Bronchial epithelial cell (primary cell): Measurements from ENCODE around the gene JMJD8. TPM values are rescaled to one million over a fixed set of nuclear protein-coding genes. Genes with fewer than 3 reads are reported as not detected.

Source experiments
- DNase-seq: peaks from one replicate; pipeline ENCODE4 v3.0.0-alpha.2; 2010; ENCODE audit warnings: low read depth
- FAIRE-seq: peaks from 2 replicates; lab custom pipeline; 2011; peaks lifted over from hg19 to GRCh38; lab: Jason Lieb, UNC
- H3K27me3 ChIP-seq: 2 replicates; pipeline ENCODE4 v1.5.1; 2011; ENCODE audit warnings: low read length; ENCODE audit not compliant: control insufficient read depth, insufficient read depth
- H3K36me3 ChIP-seq: 2 replicates; pipeline ENCODE4 v1.5.1; 2011; ENCODE audit warnings: low read length; ENCODE audit not compliant: control insufficient read depth, insufficient read depth
- H3K4me3 ChIP-seq: 2 replicates; pipeline ENCODE4 v1.5.1; 2011; ENCODE audit warnings: mild to moderate bottlenecking, low read depth, low read length, control low read depth
- total RNA-seq: library from RNA; depleted of rRNA; stranded (reverse); fragments of >200 nt; gene quantifications from 2 replicates; pipeline ENCODE4 v1.2.1, GENCODE V29; 2014
- TF ChIP-seq, protein P1 (sequence below): IDR thresholded peaks from 2 replicates; pipeline ENCODE4 v1.5.1; 2011; ENCODE audit warnings: mild to moderate bottlenecking, moderate library complexity, low read length, control low read depth, inconsistent platforms; ENCODE audit not compliant: insufficient read depth, severe bottlenecking

Gene JMJD8
- total RNA-seq, 1 donor from 2014 or later, result 16.8 TPM

DNA sequence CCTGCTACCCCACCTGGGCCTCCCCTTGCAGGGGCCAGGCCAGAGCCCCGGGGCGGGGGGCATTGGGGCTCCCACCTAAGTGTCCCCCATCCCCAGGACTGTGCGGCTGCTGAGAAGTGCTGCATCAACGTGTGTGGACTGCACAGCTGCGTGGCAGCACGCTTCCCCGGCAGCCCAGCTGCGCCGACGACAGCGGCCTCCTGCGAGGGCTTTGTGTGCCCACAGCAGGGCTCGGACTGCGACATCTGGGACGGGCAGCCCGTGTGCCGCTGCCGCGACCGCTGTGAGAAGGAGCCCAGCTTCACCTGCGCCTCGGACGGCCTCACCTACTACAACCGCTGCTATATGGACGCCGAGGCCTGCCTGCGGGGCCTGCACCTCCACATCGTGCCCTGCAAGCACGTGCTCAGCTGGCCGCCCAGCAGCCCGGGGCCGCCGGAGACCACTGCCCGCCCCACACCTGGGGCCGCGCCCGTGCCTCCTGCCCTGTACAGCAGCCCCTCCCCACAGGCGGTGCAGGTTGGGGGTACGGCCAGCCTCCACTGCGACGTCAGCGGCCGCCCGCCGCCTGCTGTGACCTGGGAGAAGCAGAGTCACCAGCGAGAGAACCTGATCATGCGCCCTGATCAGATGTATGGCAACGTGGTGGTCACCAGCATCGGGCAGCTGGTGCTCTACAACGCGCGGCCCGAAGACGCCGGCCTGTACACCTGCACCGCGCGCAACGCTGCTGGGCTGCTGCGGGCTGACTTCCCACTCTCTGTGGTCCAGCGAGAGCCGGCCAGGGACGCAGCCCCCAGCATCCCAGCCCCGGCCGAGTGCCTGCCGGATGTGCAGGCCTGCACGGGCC is 51.4 kb downstream of the JMJD8 start:
- Histone ChIP-seq H3K4me3 (no peak overlapping the region), H3K36me3 (peaks cover 3% of the 10 kb centered on the region), H3K27me3 (no peaks in the 10 kb centered on the region)
- DNase-seq (no peak), FAIRE-seq (no peak)
- TF ChIP-seq, protein P1, sequence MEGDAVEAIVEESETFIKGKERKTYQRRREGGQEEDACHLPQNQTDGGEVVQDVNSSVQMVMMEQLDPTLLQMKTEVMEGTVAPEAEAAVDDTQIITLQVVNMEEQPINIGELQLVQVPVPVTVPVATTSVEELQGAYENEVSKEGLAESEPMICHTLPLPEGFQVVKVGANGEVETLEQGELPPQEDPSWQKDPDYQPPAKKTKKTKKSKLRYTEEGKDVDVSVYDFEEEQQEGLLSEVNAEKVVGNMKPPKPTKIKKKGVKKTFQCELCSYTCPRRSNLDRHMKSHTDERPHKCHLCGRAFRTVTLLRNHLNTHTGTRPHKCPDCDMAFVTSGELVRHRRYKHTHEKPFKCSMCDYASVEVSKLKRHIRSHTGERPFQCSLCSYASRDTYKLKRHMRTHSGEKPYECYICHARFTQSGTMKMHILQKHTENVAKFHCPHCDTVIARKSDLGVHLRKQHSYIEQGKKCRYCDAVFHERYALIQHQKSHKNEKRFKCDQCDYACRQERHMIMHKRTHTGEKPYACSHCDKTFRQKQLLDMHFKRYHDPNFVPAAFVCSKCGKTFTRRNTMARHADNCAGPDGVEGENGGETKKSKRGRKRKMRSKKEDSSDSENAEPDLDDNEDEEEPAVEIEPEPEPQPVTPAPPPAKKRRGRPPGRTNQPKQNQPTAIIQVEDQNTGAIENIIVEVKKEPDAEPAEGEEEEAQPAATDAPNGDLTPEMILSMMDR, result no peak

GRCh38 chr16:631808-632358 is 52.3 kb downstream of the JMJD8 start:
- TF ChIP-seq, protein P1, result no peak
- peaks cover 5% of the 10 kb centered on the region for H3K36me3 ChIP-seq
- DNase-seq, result no peak
- H3K27me3 ChIP-seq, result no peaks in the 10 kb centered on the region
- no peak for FAIRE-seq
- no peak overlapping the region for H3K4me3 ChIP-seq

Other genes starting within 250 kb of the JMJD8 start
- 27.1 and 31.9 TPM in 2 replicates for gene CAPN15, start 156.6 kb downstream of the JMJD8 start, total RNA-seq
- gene PRR35, start 123.9 kb downstream of the JMJD8 start, total RNA-seq, result not detected in 2 replicates
- gene NHLRC4, start 117.3 kb downstream of the JMJD8 start, total RNA-seq, result under 0.01 TPM in 2 replicates
- gene PIGQ, start 114.4 kb downstream of the JMJD8 start, total RNA-seq, result 17.2 and 17.9 TPM in 2 replicates
- 10.8 and 16.8 TPM in 2 replicates for gene RAB40C, start 94.3 kb downstream of the JMJD8 start, total RNA-seq
- gene WFIKKN1, start 53.3 kb downstream of the JMJD8 start, total RNA-seq, result 0.13 TPM in 1 of 2 replicates, not detected in the other
- 50.8 and 55.3 TPM in 2 replicates for gene METTL26, start 48.0 kb downstream of the JMJD8 start, total RNA-seq
- 30.2 and 45.0 TPM in 2 replicates for gene MCRIP2, start 42.5 kb downstream of the JMJD8 start, total RNA-seq
- 4.2 and 7.2 TPM in 2 replicates for gene WDR90, start 35.0 kb downstream of the JMJD8 start, total RNA-seq
- 44.5 and 52.4 TPM in 2 replicates for gene RHOT2, start 16.2 kb downstream of the JMJD8 start, total RNA-seq
- gene RHBDL1, start 8.7 kb downstream of the JMJD8 start, total RNA-seq, result 9.2 and 14.0 TPM in 2 replicates
- 159 and 204 TPM in 2 replicates for gene STUB1, start 3.9 kb downstream of the JMJD8 start, total RNA-seq
- gene WDR24, start 6.1 kb upstream of the JMJD8 start, total RNA-seq, result 3.4 and 4.0 TPM in 2 replicates
- 0.53 and 0.64 TPM in 2 replicates for gene FBXL16, start 21.5 kb upstream of the JMJD8 start, total RNA-seq
- gene METRN, start 30.8 kb upstream of the JMJD8 start, total RNA-seq, result 63.7 and 143 TPM in 2 replicates
- gene ANTKMT, start 36.8 kb upstream of the JMJD8 start, total RNA-seq, result 23.3 and 35.0 TPM in 2 replicates
- 0.90 and 1.6 TPM in 2 replicates for gene CCDC78, start 42.1 kb upstream of the JMJD8 start, total RNA-seq
- 25.2 and 33.2 TPM in 2 replicates for gene HAGHL, start 42.8 kb upstream of the JMJD8 start, total RNA-seq
- gene CIAO3, start 56.7 kb upstream of the JMJD8 start, total RNA-seq, result 33.2 and 43.1 TPM in 2 replicates
- gene MSLN, start 76.4 kb upstream of the JMJD8 start, total RNA-seq, result 2.6 and 4.5 TPM in 2 replicates
- gene RPUSD1, start 104.0 kb upstream of the JMJD8 start, total RNA-seq, result 20.9 and 27.4 TPM in 2 replicates
- gene CHTF18, start 104.3 kb upstream of the JMJD8 start, total RNA-seq, result 1.6 and 2.8 TPM in 2 replicates
- gene GNG13, start 116.4 kb upstream of the JMJD8 start, total RNA-seq, result not detected in 2 replicates